Stimulated activated CD8-positive, alpha-beta memory T cell treated with anti-CD3 and anti-CD28 coated beads, Interleukin-7, amount 100 ng/mL, for 1 hour (primary cell): ENCODE data around the gene ZNF618.

Experiments
- DNase-seq, 2 donors: peaks; one replicate each; pipeline ENCODE4 v3.0.0-alpha.2; 2020; ENCODE audit warnings: low read depth in 2 of 2

Gene ZNF618

GRCh38 chr9:114059047-114059803 is 183.1 kb downstream of the ZNF618 start:
- no peak for DNase-seq

GRCh38 chr9:114060070-114060469 is 184.0 kb downstream of the ZNF618 start:
- DNase-seq: no peak

GRCh38 chr9:114060711-114061110 is 184.6 kb downstream of the ZNF618 start:
- no peak for DNase-seq

GRCh38 chr9:114061292-114061691 is 185.2 kb downstream of the ZNF618 start:
- no peak for DNase-seq

GRCh38 chr9:114061830-114062474 is 185.8 kb downstream of the ZNF618 start:
- DNase-seq: no peak

GRCh38 chr9:114065304-114065703 is 189.2 kb downstream of the ZNF618 start:
- DNase-seq: no peak

GRCh38 chr9:114069476-114070187 is 193.5 kb downstream of the ZNF618 start:
- DNase-seq: no peak

GRCh38 chr9:114070188-114071103 is 194.3 kb downstream of the ZNF618 start:
- DNase-seq: no peak

- DNase-seq: no peak
These were observed 195.2 kb downstream of the ZNF618 start for GRCh38 chr9:114071197-114071795.

GRCh38 chr9:114072184-114073140 is 196.4 kb downstream of the ZNF618 start:
- DNase-seq: no peak

GRCh38 chr9:114075602-114076001 is 199.5 kb downstream of the ZNF618 start:
- DNase-seq: no peak

GRCh38 chr9:114076237-114077161 is 200.4 kb downstream of the ZNF618 start:
- no peak for DNase-seq

- DNase-seq: no peak
These were observed 201.2 kb downstream of the ZNF618 start for GRCh38 chr9:114077162-114077837.

GRCh38 chr9:114078021-114078780 is 202.1 kb downstream of the ZNF618 start, which contains the start of gene AMBP:
AMBP (minus strand) TSS chr9:114078300; CDS start chr9:114078209, 91 bp downstream.
- no peak for DNase-seq

GRCh38 chr9:114078781-114079156 is 202.7 kb downstream of the ZNF618 start:
- DNase-seq: no peak

- DNase-seq: no peak
These were observed 204.2 kb downstream of the ZNF618 start for GRCh38 chr9:114080195-114080772.

- no peak for DNase-seq
These were observed 204.8 kb downstream of the ZNF618 start for GRCh38 chr9:114080773-114081440.
